DOHH2 (cell line): ENCODE results near the gene CHD5.

Experiments used
- H3F3A ChIP-seq: fragments of 200-600 bp; sonication (generic), shearing (Covaris generic); 2 replicates; pipeline ENCODE4 v1.6.0; 2016; ENCODE audit warnings: antibody characterized with exemption, mild to moderate bottlenecking; ENCODE audit not compliant: control insufficient read depth, insufficient read depth
- H3K27ac ChIP-seq: fragments of 200-600 bp; sonication (generic); 2 replicates; pipeline ENCODE4 v1.5.1; 2014; ENCODE audit warnings: low read depth, mild to moderate bottlenecking, low read length, moderate library complexity
- H3K27me3 ChIP-seq: fragments of 200-600 bp; sonication (generic); 2 replicates; pipeline ENCODE4 v1.6.1; 2014; ENCODE audit warnings: mild to moderate bottlenecking, low read length, mixed read lengths; ENCODE audit not compliant: control insufficient read depth
- H3K36me3 ChIP-seq: fragments of 200-600 bp; sonication (generic); 2 replicates; pipeline ENCODE4 v1.6.1; 2014; ENCODE audit warnings: mild to moderate bottlenecking, low read length, moderate library complexity, mixed read lengths; ENCODE audit not compliant: control insufficient read depth
- H3K4me1 ChIP-seq: fragments of 200-600 bp; sonication (generic); 2 replicates; pipeline ENCODE4 v1.6.1; 2014; ENCODE audit warnings: mild to moderate bottlenecking, low read length, mixed read lengths; ENCODE audit not compliant: control insufficient read depth
- H3K4me2 ChIP-seq: fragments of 200-600 bp; sonication (generic); 2 replicates; pipeline ENCODE4 v1.6.0; 2014; ENCODE audit warnings: mild to moderate bottlenecking, low read length, moderate library complexity
- H3K4me3 ChIP-seq: fragments of 200-600 bp; sonication (generic); 2 replicates; pipeline ENCODE4 v1.5.1; 2014; ENCODE audit warnings: mild to moderate bottlenecking, low read length, mixed read lengths
- H3K79me2 ChIP-seq: fragments of 200-600 bp; sonication (generic); 2 replicates; pipeline ENCODE4 v1.6.1; 2014; ENCODE audit warnings: mild to moderate bottlenecking, low read length, mixed read lengths; ENCODE audit not compliant: control insufficient read depth
- H3K9me2 ChIP-seq: fragments of 200-600 bp; sonication (generic); replicated peaks from 2 replicates; pipeline ENCODE4 v1.6.1; 2014; ENCODE audit warnings: mild to moderate bottlenecking, low read length, mixed read lengths; ENCODE audit not compliant: control insufficient read depth
- H3K9me3 ChIP-seq: fragments of 200-600 bp; sonication (generic); 2 replicates; pipeline ENCODE4 v1.6.1; 2014; ENCODE audit warnings: antibody characterized with exemption, low read length, mixed read lengths; ENCODE audit not compliant: control insufficient read depth, insufficient read depth
- H4K20me1 ChIP-seq: fragments of 200-600 bp; sonication (generic); 2 replicates; pipeline ENCODE4 v1.6.0; 2014; ENCODE audit warnings: low read depth, mild to moderate bottlenecking, antibody characterized with exemption, low read length, moderate library complexity; ENCODE audit not compliant: control insufficient read depth, insufficient read depth
- EZH2phosphoT487 ChIP-seq: fragments of 200-600 bp; sonication (generic); IDR thresholded peaks from 2 replicates; pipeline ENCODE4 v1.6.1; 2017; ENCODE audit warnings: borderline replicate concordance, mild to moderate bottlenecking, antibody characterized with exemption, low read length, moderate library complexity, mixed read lengths
- TF ChIP-seq, protein P1 (sequence below): fragments of 200-600 bp; sonication (generic); IDR thresholded peaks from one replicate; pipeline ENCODE4 v1.5.1; 2014; ENCODE audit warnings: antibody characterized with exemption, mild to moderate bottlenecking, low read depth, low read length; ENCODE audit not compliant: poor library complexity, severe bottlenecking

The CHD5 gene

DNA sequence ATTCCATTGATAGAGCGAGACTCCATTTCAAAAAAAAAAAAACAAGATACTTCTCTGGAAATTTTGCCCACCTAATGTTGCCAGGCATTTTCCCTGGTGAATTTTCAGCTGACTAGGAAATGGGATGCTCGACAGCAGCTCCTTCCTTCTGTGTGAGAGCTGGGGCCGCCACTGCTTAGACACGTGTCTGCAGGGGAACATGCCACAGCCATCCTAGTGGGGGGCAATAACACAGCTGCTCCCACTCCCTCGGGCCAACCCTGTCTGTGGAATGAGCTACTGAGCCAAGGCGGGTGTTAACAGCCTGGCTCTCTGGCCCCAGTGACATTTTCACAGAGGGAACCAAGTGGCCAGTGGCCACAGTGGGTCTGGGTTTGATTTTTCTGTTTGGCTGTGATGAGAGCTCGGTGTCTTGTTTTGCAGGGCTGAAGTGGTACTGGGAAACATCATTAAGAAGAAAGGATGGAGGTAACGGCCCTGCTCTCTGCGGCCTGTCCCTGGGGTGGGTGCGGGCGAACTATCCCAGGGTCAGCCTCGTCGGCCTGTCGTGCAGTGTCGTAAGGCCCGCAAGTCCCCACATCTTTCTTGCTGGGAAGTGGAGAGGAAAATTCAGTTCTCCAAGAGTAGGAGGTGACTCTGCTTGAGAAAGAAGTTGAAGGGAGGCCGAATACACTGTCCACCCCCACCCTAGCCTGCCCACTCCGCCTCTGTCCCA is 95.2 kb downstream of the CHD5 start:
- Histone ChIP-seq H3K4me3 (no peak overlapping the region), H3F3A (no peaks in the 10 kb centered on the region), H4K20me1 (no peaks in the 10 kb centered on the region), H3K4me1 (no peaks in the 10 kb centered on the region), H3K4me2 (no peak overlapping the region), H3K27ac (no peak overlapping the region), H3K79me2 (no peaks in the 10 kb centered on the region), H3K27me3 (no peaks in the 10 kb centered on the region), H3K9me2 (no peaks in the 10 kb centered on the region), H3K9me3 (no peaks in the 10 kb centered on the region), H3K36me3 (no peaks in the 10 kb centered on the region)
- TF ChIP-seq EZH2phosphoT487 = no peak
- TF ChIP-seq, protein P1, sequence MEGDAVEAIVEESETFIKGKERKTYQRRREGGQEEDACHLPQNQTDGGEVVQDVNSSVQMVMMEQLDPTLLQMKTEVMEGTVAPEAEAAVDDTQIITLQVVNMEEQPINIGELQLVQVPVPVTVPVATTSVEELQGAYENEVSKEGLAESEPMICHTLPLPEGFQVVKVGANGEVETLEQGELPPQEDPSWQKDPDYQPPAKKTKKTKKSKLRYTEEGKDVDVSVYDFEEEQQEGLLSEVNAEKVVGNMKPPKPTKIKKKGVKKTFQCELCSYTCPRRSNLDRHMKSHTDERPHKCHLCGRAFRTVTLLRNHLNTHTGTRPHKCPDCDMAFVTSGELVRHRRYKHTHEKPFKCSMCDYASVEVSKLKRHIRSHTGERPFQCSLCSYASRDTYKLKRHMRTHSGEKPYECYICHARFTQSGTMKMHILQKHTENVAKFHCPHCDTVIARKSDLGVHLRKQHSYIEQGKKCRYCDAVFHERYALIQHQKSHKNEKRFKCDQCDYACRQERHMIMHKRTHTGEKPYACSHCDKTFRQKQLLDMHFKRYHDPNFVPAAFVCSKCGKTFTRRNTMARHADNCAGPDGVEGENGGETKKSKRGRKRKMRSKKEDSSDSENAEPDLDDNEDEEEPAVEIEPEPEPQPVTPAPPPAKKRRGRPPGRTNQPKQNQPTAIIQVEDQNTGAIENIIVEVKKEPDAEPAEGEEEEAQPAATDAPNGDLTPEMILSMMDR = no peak

GRCh38 chr1:6083801-6084446 is 96.2 kb downstream of the CHD5 start:
- Histone ChIP-seq H3K27ac (no peak overlapping the region), H3K9me3 (no peaks in the 10 kb centered on the region), H3K4me1 (no peaks in the 10 kb centered on the region), H4K20me1 (no peaks in the 10 kb centered on the region), H3K27me3 (no peaks in the 10 kb centered on the region), H3K4me2 (no peak overlapping the region), H3F3A (no peaks in the 10 kb centered on the region), H3K4me3 (no peak overlapping the region), H3K9me2 (no peaks in the 10 kb centered on the region), H3K36me3 (no peaks in the 10 kb centered on the region), H3K79me2 (no peaks in the 10 kb centered on the region)
- no peak for TF ChIP-seq EZH2phosphoT487
- TF ChIP-seq, protein P1 = no peak

- Histone ChIP-seq H3K9me2 (no peaks in the 10 kb centered on the region), H3K27ac (no peak overlapping the region), H4K20me1 (no peaks in the 10 kb centered on the region), H3K79me2 (no peaks in the 10 kb centered on the region), H3K4me1 (no peaks in the 10 kb centered on the region), H3K4me3 (no peak overlapping the region), H3K36me3 (no peaks in the 10 kb centered on the region), H3K27me3 (no peaks in the 10 kb centered on the region), H3F3A (no peaks in the 10 kb centered on the region), H3K4me2 (no peak overlapping the region), H3K9me3 (no peaks in the 10 kb centered on the region)
- TF ChIP-seq, protein P1 = no peak
Measured at GRCh38 chr1:6083385-6083784, 96.7 kb downstream of the CHD5 start.
